HepG2 (cell line): ENCODE results near the gene CYP4B1. TPM values are rescaled to one million over a fixed set of nuclear protein-coding genes. Genes with fewer than 3 reads are reported as not detected.

Experiments used
- ATAC-seq: fragments of 200-7000 bp; cut with Tn5 transposase; 3 replicates; pipeline ENCODE4 v1.9.1; 2020; ENCODE audit warnings: mild to moderate bottlenecking, moderate library complexity
- BruUV-seq: library from RNA; stranded (reverse); fragments of 400-500 nt; replicated peaks from 2 replicates; lab custom pipeline; 2021; lab: Mats Ljungman, UMichigan
- CTCF ChIA-PET: fragments of 300-600 bp; formaldehyde crosslinking; extraction: SDS; loops from one replicate; lab custom pipeline; 2021; ENCODE audit warnings: low total read pairs, inconsistent platforms, low intra/inter-chr PET ratio; lab: Yijun Ruan, JAX
- POLR2A ChIA-PET: fragments of 350-600 bp; sonication (Branson Sonifier 250); formaldehyde crosslinking; loops from one replicate; lab custom pipeline; 2020; ENCODE audit warnings: antibody characterized with exemption, inconsistent platforms; lab: Yijun Ruan, JAX
- DNase-seq: peaks from one replicate; pipeline ENCODE4 v3.0.0-alpha.2; 2015; ENCODE audit warnings: low spot score
- FAIRE-seq: peaks from 3 replicates; lab custom pipeline; 2011; peaks lifted over from hg19 to GRCh38; lab: Jason Lieb, UNC
- H2AFZ ChIP-seq: one replicate; pipeline ENCODE4 v1.6.1; 2011; ENCODE audit warnings: low read length, inconsistent platforms
- H3K27ac ChIP-seq: fragments of 300-600 bp; 3 replicates; pipeline ENCODE4 v1.8.0; 2011; ENCODE audit warnings: mixed run types, mild to moderate bottlenecking, mixed read lengths, low read length, inconsistent platforms; ENCODE audit not compliant: insufficient read depth; ENCODE audit errors: extremely low read length
- H3K27me3 ChIP-seq, 2 experiments: fragments of 200-600 bp in 1 of 2; 2 replicates in 1 of 2; 3 replicates in 1 of 2; pipeline versions ENCODE4 v1.6.0 to v1.8.0; 2011; ENCODE audit warnings: low read length in 2 of 2, mild to moderate bottlenecking in 2 of 2, moderate library complexity in 2 of 2, inconsistent platforms in 1 of 2; ENCODE audit not compliant: insufficient read depth in 2 of 2, control insufficient read depth in 1 of 2
- H3K36me3 ChIP-seq, 2 experiments: fragments of 200-600 bp in 1 of 2; replicated peaks in 1 of 2; 2 replicates in 1 of 2; 3 replicates in 1 of 2; pipeline versions ENCODE4 v1.5.1 to v1.8.0; 2011; ENCODE audit warnings: low read length in 2 of 2, inconsistent platforms in 1 of 2; ENCODE audit not compliant: insufficient read depth in 2 of 2, control insufficient read depth in 1 of 2
- H3K4me1 ChIP-seq: 2 replicates; pipeline ENCODE4 v1.5.1; 2012; ENCODE audit warnings: low read length, inconsistent platforms; ENCODE audit not compliant: insufficient read depth
- H3K4me2 ChIP-seq: 2 replicates; pipeline ENCODE4 v1.6.0; 2011; ENCODE audit warnings: low read depth, low read length, inconsistent platforms
- H3K4me3 ChIP-seq, 3 experiments: fragments of 200-600 bp in 1 of 3; sonication (generic), shearing (Covaris generic) in 1 of 3; replicated peaks in 1 of 3; 2 replicates each; pipeline ENCODE4 v1.5.1; 2011 to 2016; ENCODE audit warnings: low read length in 3 of 3, inconsistent platforms in 2 of 3, low read depth in 2 of 3, mild to moderate bottlenecking in 2 of 3, control low read depth in 1 of 3, mixed read lengths in 1 of 3; ENCODE audit not compliant: insufficient read depth in 1 of 3
- H3K79me2 ChIP-seq: one replicate; pipeline ENCODE4 v1.6.1; 2011; ENCODE audit warnings: low read length, inconsistent platforms; ENCODE audit not compliant: insufficient read depth
- H3K9ac ChIP-seq: 2 replicates; pipeline ENCODE4 v1.6.0; 2011; ENCODE audit warnings: mild to moderate bottlenecking, low read depth, low read length, inconsistent platforms; ENCODE audit not compliant: insufficient read depth
- H3K9me3 ChIP-seq: 2 replicates; pipeline ENCODE4 v1.5.1; 2012; ENCODE audit warnings: mild to moderate bottlenecking, low read length
- H4K20me1 ChIP-seq: 2 replicates; pipeline ENCODE4 v1.6.0; 2011; ENCODE audit warnings: inconsistent platforms, mild to moderate bottlenecking, low read length, moderate library complexity; ENCODE audit not compliant: insufficient read depth
- ARNT ChIP-seq: fragments of 450-650 bp; IDR thresholded peaks from 2 replicates; pipeline ENCODE4 v1.6.1; 2017
- MAFK ChIP-seq, 2 experiments: IDR thresholded peaks in 1 of 2; conservative IDR thresholded peaks in 1 of 2; 2 replicates each; pipeline ENCODE4 v1.6.1; 2011; ENCODE audit warnings: improper control_type of control experiment in 2 of 2, low read length in 2 of 2
- NFE2L2 ChIP-seq: fragments of 150-350 bp; IDR thresholded peaks from 2 replicates; pipeline ENCODE4 v1.6.1; 2014; ENCODE audit warnings: low read length
- SMYD3 ChIP-seq: sonication (generic); formaldehyde crosslinking; IDR thresholded peaks from 2 replicates; pipeline ENCODE4 v1.8.1; 2023; ENCODE audit warnings: mild to moderate bottlenecking, missing genetic modification reagents
- TARDBP ChIP-seq: sonication (generic); formaldehyde crosslinking; IDR thresholded peaks from 2 replicates; pipeline ENCODE4 v1.8.0; 2022; ENCODE audit warnings: mild to moderate bottlenecking, missing genetic modification reagents
- XBP1 ChIP-seq: sonication (generic); formaldehyde crosslinking; IDR thresholded peaks from 2 replicates; pipeline ENCODE4 v1.5.0; 2020; ENCODE audit warnings: missing genetic modification reagents
- ZNF256 ChIP-seq: sonication (generic); formaldehyde crosslinking; conservative IDR thresholded peaks from 2 replicates; pipeline ENCODE4 v1.4.0; 2020; ENCODE audit warnings: missing genetic modification reagents
- ZNF670 ChIP-seq: sonication (generic); formaldehyde crosslinking; IDR thresholded peaks from 2 replicates; pipeline ENCODE4 v1.8.0; 2022; ENCODE audit warnings: mild to moderate bottlenecking, missing genetic modification reagents, borderline replicate concordance
- WGBS: methylation state at CpG from one replicate; pipeline ENCODE4 v1.1.6; 2017; ENCODE audit warnings: low lambda C conversion rate; 5-methylcytosine and 5-hydroxymethylcytosine counted together
- in situ Hi-C: cut with HindIII; loops from 2 replicates; pipeline ENCODE4 v1.10.0; 2017; ENCODE audit warnings: low pct_unique_long_range_greater_than_20kb; ENCODE audit not compliant: extremely low pct_ligation_motif_present
- intact Hi-C: fragments of 100-400 bp; cut with micrococcal nuclease; formaldehyde crosslinking; loops from one replicate; pipeline ENCODE4 v1.10.0; 2022; ENCODE audit not compliant: unreplicated experiment
- polyA plus RNA-seq, 8 experiments: library from polyadenylated mRNA; depleted of rRNA in 3 of 8; stranded (reverse) in 7 of 8; unstranded in 1 of 8; fragments of >200 nt; fragmentation: Illumina TruSeq in 4 of 8; extraction: Trizol in 4 of 8; gene quantifications; 2 replicates each; pipeline versions ENCODE4 v1.2.1 to v1.2.3, GENCODE V29; 2011 to 2016; ENCODE audit warnings: low read depth in 4 of 8, missing spikeins in 1 of 8, mixed read lengths in 1 of 8; ENCODE audit not compliant: insufficient read depth in 1 of 8
- total RNA-seq, 5 experiments: library from RNA; depleted of rRNA; stranded (reverse); fragments of >200 nt; fragmentation: Illumina TruSeq; extraction: Trizol; gene quantifications; 2 replicates each; pipeline ENCODE4 v1.2.3, GENCODE V29; 2016; ENCODE audit warnings: low read depth in 1 of 5
- TF ChIP-seq, protein P1 (sequence below): sonication (generic); formaldehyde crosslinking; IDR thresholded peaks from 2 replicates; pipeline ENCODE4 v1.5.0; 2020; ENCODE audit warnings: mild to moderate bottlenecking, low read depth, missing genetic modification reagents, borderline replicate concordance
- TF ChIP-seq, protein P2 (sequence below): sonication (generic); formaldehyde crosslinking; IDR thresholded peaks from 2 replicates; pipeline ENCODE4 v1.5.0; 2020; ENCODE audit warnings: missing genetic modification reagents
- TF ChIP-seq, protein P3 (sequence below): sonication (generic); formaldehyde crosslinking; IDR thresholded peaks from 2 replicates; pipeline ENCODE4 v1.4.0; 2020; ENCODE audit warnings: missing genetic modification reagents

Gene CYP4B1
- total and polyA plus RNA-seq, 2 of the 13 experiments (the other 11 are each of a cell fraction or from before 2014, with no cell fraction given) = 0.03 TPM; not detected in 1

DNA sequence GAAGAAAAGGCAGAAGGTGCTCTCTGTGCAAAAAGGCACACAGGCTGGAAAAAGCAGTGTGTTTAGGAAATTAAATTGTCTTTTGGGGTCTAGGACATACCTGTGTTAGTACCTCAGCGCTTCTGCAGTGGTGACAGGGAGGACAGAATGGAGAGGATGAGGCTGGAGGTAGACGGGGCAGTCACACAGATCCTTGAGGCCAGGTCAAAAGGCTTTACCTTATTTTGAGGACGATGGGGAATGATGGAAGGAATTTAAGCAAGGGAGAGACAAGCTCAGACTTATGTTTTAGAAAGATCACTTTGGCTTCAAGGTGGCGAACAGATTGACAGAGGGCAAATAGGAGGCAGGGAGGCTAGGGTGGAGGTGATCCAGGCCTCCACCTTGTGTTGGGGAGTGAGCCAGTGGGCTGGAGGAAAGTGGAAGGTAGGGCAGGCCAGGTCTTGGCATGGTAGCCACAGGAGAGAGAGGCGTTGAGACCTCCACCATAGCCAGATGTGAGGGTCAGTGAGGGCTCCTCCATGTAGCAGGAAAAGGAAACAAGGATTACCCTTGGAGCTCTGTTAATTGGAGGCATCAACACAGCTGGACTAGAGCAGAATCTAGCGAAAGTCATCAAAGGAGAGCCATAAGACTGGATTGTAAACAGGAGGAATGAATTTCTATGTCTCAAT lies 4.2 kb downstream of the CYP4B1 start:
- in situ Hi-C loops (no loop called here), intact Hi-C loops (no loop called here)
- 12% methylated on average over 6 of the region's 6 CpGs for WGBS
- Histone ChIP-seq H3K9me3 (no peaks in the 10 kb centered on the region), H3K9ac (no peak overlapping the region), H3K79me2 (no peaks in the 10 kb centered on the region), H3K4me2 (no peak overlapping the region), H4K20me1 (no peaks in the 10 kb centered on the region), H3K27ac (no peak overlapping the region), H2AFZ (no peak overlapping the region), H3K36me3 (no peaks in the 10 kb centered on the region), H3K4me3 (no peak overlapping the region), H3K4me1 (no peaks in the 10 kb centered on the region), H3K27me3 (no peaks in the 10 kb centered on the region; a peak in 1 of 5 replicates)
- FAIRE-seq = no peak
- BruUV-seq = no TSS peak
- no peak for ATAC-seq
- CTCF ChIA-PET = no interaction called here
- POLR2A ChIA-PET = no interaction called here
- no peak for TF ChIP-seq MAFK (conservative IDR thresholded peaks at IDR 0.05 in 1 of 2, IDR thresholded peaks at IDR 0.05 in 1 of 2; ENCODE audit: low read length in 2 of 2)
- TF ChIP-seq, protein P1, sequence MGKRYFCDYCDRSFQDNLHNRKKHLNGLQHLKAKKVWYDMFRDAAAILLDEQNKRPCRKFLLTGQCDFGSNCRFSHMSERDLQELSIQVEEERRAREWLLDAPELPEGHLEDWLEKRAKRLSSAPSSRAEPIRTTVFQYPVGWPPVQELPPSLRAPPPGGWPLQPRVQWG (CRISPR knock-in tag) = no peak
- no peak for TF ChIP-seq ZNF670
- no peak for TF ChIP-seq ZNF256 (CRISPR knock-in tag)
- no peak for TF ChIP-seq ARNT
- TF ChIP-seq, protein P2, sequence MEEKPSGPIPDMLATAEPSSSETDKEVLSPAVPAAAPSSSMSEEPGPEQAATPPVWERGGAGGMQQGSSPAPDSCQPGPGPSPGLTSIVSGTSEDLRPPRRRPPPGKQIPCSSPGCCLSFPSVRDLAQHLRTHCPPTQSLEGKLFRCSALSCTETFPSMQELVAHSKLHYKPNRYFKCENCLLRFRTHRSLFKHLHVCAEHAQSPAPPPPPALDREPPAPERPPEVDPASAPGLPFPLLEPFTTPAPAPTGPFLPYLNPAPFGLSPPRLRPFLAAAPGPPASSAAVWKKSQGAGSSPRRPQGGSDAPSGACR = no peak
- no peak for TF ChIP-seq NFE2L2
- no peak for TF ChIP-seq TARDBP (CRISPR knock-in tag)
- TF ChIP-seq, protein P3, sequence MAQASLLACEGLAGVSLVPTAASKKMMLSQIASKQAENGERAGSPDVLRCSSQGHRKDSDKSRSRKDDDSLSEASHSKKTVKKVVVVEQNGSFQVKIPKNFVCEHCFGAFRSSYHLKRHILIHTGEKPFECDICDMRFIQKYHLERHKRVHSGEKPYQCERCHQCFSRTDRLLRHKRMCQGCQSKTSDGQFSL (CRISPR knock-in tag) = no peak
- TF ChIP-seq XBP1 (CRISPR knock-in tag) = no peak
- no peak for TF ChIP-seq SMYD3 (CRISPR knock-in tag)
- no peak for DNase-seq
